Mesenchymal stem cell (in vitro differentiated cells and primary cell): ENCODE measurements around the gene CELA2B.
"Not testable (repeated sequence)": the region's sequence is repeated elsewhere in the genome, so short reads cannot be mapped to it uniquely, and the experiment has no call there.

ENCODE experiments used
- DNase-seq: peaks from one replicate; pipeline ENCODE4 v3.0.0-alpha.2; 2013
- H2AFZ ChIP-seq: one replicate; pipeline ENCODE4 v1.6.1; 2013; ENCODE audit warnings: low read depth, mild to moderate bottlenecking, control low read depth, inconsistent platforms, low read length, moderate library complexity
- H2AK5ac ChIP-seq: 2 replicates; pipeline ENCODE4 v1.6.1; 2013; ENCODE audit warnings: low read length, moderate library complexity, mild to moderate bottlenecking, inconsistent platforms; ENCODE audit not compliant: severe bottlenecking
- H2BK120ac ChIP-seq: one replicate; pipeline ENCODE4 v1.6.1; 2013; ENCODE audit warnings: low read depth, mild to moderate bottlenecking, inconsistent platforms, low read length, moderate library complexity
- H2BK12ac ChIP-seq, 2 experiments: one replicate each; pipeline ENCODE4 v1.6.1; 2013; ENCODE audit warnings: inconsistent platforms in 2 of 2, low read length in 2 of 2, mild to moderate bottlenecking in 2 of 2, moderate library complexity in 2 of 2, control low read depth in 1 of 2
- H2BK15ac ChIP-seq: one replicate; pipeline ENCODE4 v1.6.1; 2013; ENCODE audit warnings: mild to moderate bottlenecking, low read depth, inconsistent platforms; ENCODE audit not compliant: poor library complexity, severe bottlenecking
- H2BK5ac ChIP-seq: 2 replicates; pipeline ENCODE4 v1.6.1; 2013; ENCODE audit warnings: low read depth, mild to moderate bottlenecking, low read length, control low read depth, inconsistent platforms; ENCODE audit not compliant: poor library complexity, severe bottlenecking
- H3K14ac ChIP-seq, 2 experiments: one replicate each; pipeline ENCODE4 v1.6.1; 2013; ENCODE audit warnings: inconsistent platforms in 2 of 2, low read length in 2 of 2, control low read depth in 1 of 2, mild to moderate bottlenecking in 1 of 2, moderate library complexity in 1 of 2
- H3K18ac ChIP-seq, 2 experiments: one replicate each; pipeline ENCODE4 v1.6.1; 2013; ENCODE audit warnings: inconsistent platforms in 2 of 2, low read length in 2 of 2, control low read depth in 1 of 2, low read depth in 1 of 2, mild to moderate bottlenecking in 1 of 2
- H3K23ac ChIP-seq, 2 experiments: one replicate each; pipeline ENCODE4 v1.6.1; 2013; ENCODE audit warnings: inconsistent platforms in 2 of 2, low read length in 2 of 2, mild to moderate bottlenecking in 2 of 2, moderate library complexity in 2 of 2, control low read depth in 1 of 2
- H3K27ac ChIP-seq: 2 replicates; pipeline ENCODE4 v1.5.1; 2013; ENCODE audit warnings: mild to moderate bottlenecking, moderate library complexity, low read length, control low read depth, inconsistent platforms; ENCODE audit not compliant: poor library complexity, severe bottlenecking
- H3K27me3 ChIP-seq, 2 experiments: 2 replicates each; pipeline versions ENCODE4 v1.6.1 to v1.7.0; 2013; ENCODE audit warnings: low read length in 2 of 2, mild to moderate bottlenecking in 2 of 2, moderate library complexity in 2 of 2, control low read depth in 1 of 2, inconsistent platforms in 1 of 2; ENCODE audit not compliant: control insufficient read depth in 1 of 2, insufficient read depth in 1 of 2
- H3K36me3 ChIP-seq, 2 experiments: 2 replicates each; pipeline versions ENCODE4 v1.6.1 to v1.7.0; 2013; ENCODE audit warnings: low read length in 2 of 2, control low read depth in 1 of 2, inconsistent platforms in 1 of 2, low read depth in 1 of 2, mild to moderate bottlenecking in 1 of 2; ENCODE audit not compliant: insufficient read depth in 2 of 2, control insufficient read depth in 1 of 2
- H3K4ac ChIP-seq, 2 experiments: one replicate each; pipeline ENCODE4 v1.6.1; 2013; ENCODE audit warnings: inconsistent platforms in 2 of 2, low read length in 2 of 2, mild to moderate bottlenecking in 2 of 2, moderate library complexity in 2 of 2, control low read depth in 1 of 2, low read depth in 1 of 2
- H3K4me1 ChIP-seq: 2 replicates; pipeline ENCODE4 v1.6.1; 2013; ENCODE audit warnings: low read depth, low read length, control low read depth; ENCODE audit not compliant: control insufficient read depth, insufficient read depth
- H3K4me2 ChIP-seq: 2 replicates; pipeline ENCODE4 v1.6.1; 2013; ENCODE audit warnings: low read length, mild to moderate bottlenecking, inconsistent platforms; ENCODE audit not compliant: poor library complexity, severe bottlenecking
- H3K4me3 ChIP-seq, 2 experiments: 2 replicates each; pipeline versions ENCODE4 v1.5.1 to v1.7.0; 2013; ENCODE audit warnings: low read length in 2 of 2, mild to moderate bottlenecking in 2 of 2, control low read depth in 1 of 2, low read depth in 1 of 2; ENCODE audit not compliant: insufficient read depth in 1 of 2
- H3K79me1 ChIP-seq: replicated peaks from 2 replicates; pipeline ENCODE4 v1.6.1; 2013; ENCODE audit warnings: mild to moderate bottlenecking, control low read depth, low read length, inconsistent platforms; ENCODE audit not compliant: poor library complexity, severe bottlenecking
- H3K9ac ChIP-seq: 2 replicates; pipeline ENCODE4 v1.7.0; 2013; ENCODE audit warnings: mild to moderate bottlenecking, low read length, moderate library complexity
- H3K9me3 ChIP-seq: 2 replicates; pipeline ENCODE4 v1.7.0; 2013; ENCODE audit warnings: mild to moderate bottlenecking, low read length; ENCODE audit not compliant: control insufficient read depth
- H4K8ac ChIP-seq: one replicate; pipeline ENCODE4 v1.6.1; 2013; ENCODE audit warnings: inconsistent platforms, mild to moderate bottlenecking, low read length, moderate library complexity
- H4K91ac ChIP-seq: one replicate; pipeline ENCODE4 v1.6.1; 2013; ENCODE audit warnings: mild to moderate bottlenecking, low read length, inconsistent platforms
- WGBS: methylation state at CpG from one replicate; pipeline ENCODE4 v1.1.7; 2013; ENCODE audit warnings: mixed read lengths; 5-methylcytosine and 5-hydroxymethylcytosine counted together

CELA2B gene

GRCh38 chr1:15513919-15514318 lies 38.0 kb downstream of the CELA2B start:
- WGBS = 98% methylated on average over 3 of the region's 3 CpGs
- Histone ChIP-seq H3K4ac (no peak overlapping the region), H3K27me3 (no peaks in the 10 kb centered on the region), H3K4me2 (no peak overlapping the region), H2BK5ac (no peak overlapping the region), H3K18ac (no peak overlapping the region), H3K14ac (no peak overlapping the region), H2BK15ac (no peak overlapping the region), H2BK120ac (no peak overlapping the region), H4K91ac (no peak overlapping the region), H3K9ac (no peak overlapping the region), H4K8ac (no peak overlapping the region), H3K79me1 (peaks cover 17% of the 10 kb centered on the region), H2AFZ (no peak overlapping the region), H3K23ac (no peak overlapping the region), H3K4me3 (no peak overlapping the region), H3K9me3 (no peaks in the 10 kb centered on the region), H3K4me1 (no peaks in the 10 kb centered on the region), H2AK5ac (no peak overlapping the region), H3K36me3 (peaks cover 8 to 22% of the 10 kb centered on the region in 2 experiments), H3K27ac (no peak overlapping the region), H2BK12ac (no peak overlapping the region)
- DNase-seq = no peak

- H3K9me3 ChIP-seq, DNase-seq, H3K27ac ChIP-seq, H3K4ac ChIP-seq, H3K14ac ChIP-seq, H3K4me3 ChIP-seq, H3K4me1 ChIP-seq, H2BK12ac ChIP-seq, H2AK5ac ChIP-seq, H3K4me2 ChIP-seq, H4K8ac ChIP-seq, H2AFZ ChIP-seq, H3K27me3 ChIP-seq, H3K23ac ChIP-seq, H4K91ac ChIP-seq, H2BK120ac ChIP-seq, H2BK5ac ChIP-seq, H3K9ac ChIP-seq, H2BK15ac ChIP-seq, H3K18ac ChIP-seq: not testable (repeated sequence)
- 94% methylated on average over 2 of the region's 5 CpGs for WGBS
- peaks cover 17% of the 10 kb centered on the region for H3K79me1 ChIP-seq
- H3K36me3 ChIP-seq = peaks cover 8 to 22% of the 10 kb centered on the region in 2 experiments
These were observed 38.7 kb downstream of the CELA2B start for GRCh38 chr1:15514557-15514956.

- 35% methylated on average over 1 of the region's 2 CpGs for WGBS
- no peaks in the 10 kb centered on the region for H3K27me3 ChIP-seq
- H2AK5ac ChIP-seq = no peak overlapping the region
These were observed 39.2 kb downstream of the CELA2B start for GRCh38 chr1:15515022-15515663.

DNA sequence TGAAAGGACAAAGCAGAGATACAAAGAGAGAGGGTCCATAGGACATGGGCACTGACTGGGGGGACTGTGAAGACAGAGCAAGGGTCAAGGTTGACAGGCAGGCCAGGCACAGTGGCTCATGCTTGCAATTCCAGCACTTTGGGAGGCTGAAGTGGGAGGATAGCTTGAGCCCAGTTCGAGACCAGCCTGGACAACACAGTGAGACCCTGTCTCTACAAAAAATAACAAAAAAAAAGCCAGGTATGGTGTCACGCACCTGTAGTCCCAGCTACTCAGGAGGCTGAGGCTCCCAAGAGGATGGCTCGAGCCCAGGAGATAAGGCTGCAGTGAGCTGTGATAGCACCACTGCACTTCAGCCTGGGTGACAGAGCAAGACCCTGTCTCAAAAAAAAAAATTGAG lies 43.7 kb downstream of the CELA2B start:
- Histone ChIP-seq H3K9ac (no peak overlapping the region), H3K4ac (no peak overlapping the region), H4K91ac (no peak overlapping the region), H3K27me3 (no peaks in the 10 kb centered on the region), H2BK5ac (no peak overlapping the region), H2AK5ac (no peak overlapping the region), H3K27ac (no peak overlapping the region), H3K4me1 (peaks cover 6% of the 10 kb centered on the region), H3K36me3 (peaks cover 0 to 16% of the 10 kb centered on the region in 2 experiments), H3K4me3 (no peak overlapping the region), H3K23ac (no peak overlapping the region), H3K79me1 (peaks cover 18% of the 10 kb centered on the region), H3K18ac (no peak overlapping the region), H2BK15ac (no peak overlapping the region), H2BK12ac (no peak overlapping the region), H2AFZ (no peak overlapping the region), H3K14ac (no peak overlapping the region), H4K8ac (no peak overlapping the region), H3K9me3 (no peaks in the 10 kb centered on the region), H2BK120ac (no peak overlapping the region), H3K4me2 (no peak overlapping the region)
- DNase-seq = no peak
- 98% methylated on average over 2 of the region's 3 CpGs for WGBS

More at GRCh38 chr1:15515022-15515663, 39.2 kb downstream of the CELA2B start:
- Histone ChIP-seq H3K27ac (no peak overlapping the region), H2BK12ac (no peak overlapping the region), H3K23ac (no peak overlapping the region), H4K8ac (no peak overlapping the region), H2BK120ac (no peak overlapping the region), H3K4me3 (no peak overlapping the region), H3K9me3 (no peaks in the 10 kb centered on the region), H3K4me2 (no peak overlapping the region), H4K91ac (no peak overlapping the region), H3K36me3 (peaks cover 8 to 22% of the 10 kb centered on the region in 2 experiments), H2AFZ (no peak overlapping the region), H3K14ac (no peak overlapping the region), H3K9ac (no peak overlapping the region), H2BK5ac (no peak overlapping the region), H3K4ac (no peak overlapping the region), H3K18ac (no peak overlapping the region), H2BK15ac (no peak overlapping the region), H3K79me1 (peaks cover 21% of the 10 kb centered on the region), H3K4me1 (no peaks in the 10 kb centered on the region)
- peak; percentile 16 for DNase-seq
